K562 (cell line): Measurements from ENCODE around the gene MEF2C. TPM values are rescaled to one million over a fixed set of nuclear protein-coding genes. Genes with fewer than 3 reads are reported as not detected.

Experiments used
- CEBPZ ChIP-seq: fragments of 150-350 bp; IDR thresholded peaks from 2 replicates; pipeline ENCODE4 v1.6.1; 2014; ENCODE audit warnings: low read depth, mild to moderate bottlenecking, low read length, borderline replicate concordance
- CREB1 ChIP-seq, 2 experiments: sonication (generic) in 1 of 2; formaldehyde crosslinking in 1 of 2; IDR thresholded peaks; 2 replicates each; pipeline versions ENCODE4 v1.6.1 to v1.8.0; 2012 to 2022; ENCODE audit warnings: inconsistent platforms in 1 of 2, mild to moderate bottlenecking in 1 of 2, missing genetic modification reagents in 1 of 2, moderate library complexity in 1 of 2
- HNRNPLL ChIP-seq: fragments of 200-400 bp; formaldehyde crosslinking; IDR thresholded peaks from 2 replicates; pipeline ENCODE4 v1.6.1; 2017; ENCODE audit warnings: low read length, low read depth, mild to moderate bottlenecking; ENCODE audit not compliant: poor library complexity, severe bottlenecking
- NR2C2 ChIP-seq, 2 experiments: fragments of 200-800 bp in 1 of 2; sonication (Bioruptor generic) in 1 of 2; sonication (generic) in 1 of 2; formaldehyde crosslinking in 1 of 2; IDR thresholded peaks; 2 replicates each; pipeline versions ENCODE4 v1.6.1 to v1.8.0; 2016 to 2022; ENCODE audit warnings: mild to moderate bottlenecking in 1 of 2, missing compliant biosample characterization in 1 of 2, missing genetic modification characterization in 1 of 2, missing genetic modification reagents in 1 of 2
- SREBF2 ChIP-seq: sonication (generic); formaldehyde crosslinking; IDR thresholded peaks from 2 replicates; pipeline ENCODE4 v1.4.0; 2020; ENCODE audit warnings: mild to moderate bottlenecking, missing genetic modification reagents
- ZNF609 ChIP-seq: sonication (generic); formaldehyde crosslinking; IDR thresholded peaks from 2 replicates; pipeline ENCODE4 v1.8.1; 2023; ENCODE audit warnings: missing genetic modification reagents, mild to moderate bottlenecking, borderline replicate concordance
- polyA plus RNA-seq, 8 experiments: library from polyadenylated mRNA; depleted of rRNA in 4 of 8; stranded (reverse) in 5 of 8; unstranded in 3 of 8; fragments of >200 nt; fragmentation: Nextera tagmentation in 2 of 8; fragmentation: Illumina TruSeq in 1 of 8; extraction: Ambion mirVana in 2 of 8; extraction: Trizol in 1 of 8; gene quantifications; 2 replicates each; pipeline versions ENCODE4 v1.2.1 to v1.2.3, GENCODE V29; 2011 to 2014; ENCODE audit warnings: inconsistent platforms in 1 of 8, missing spikeins in 1 of 8
- total RNA-seq, 7 experiments: library from RNA; depleted of rRNA in 6 of 7; stranded (reverse); fragments of >200 nt in 6 of 7; fragmentation: Illumina TruSeq in 2 of 7; extraction: Trizol in 2 of 7; gene quantifications; 2 replicates each; pipeline versions ENCODE4 v1.2.1 to v1.2.3, GENCODE V29; 2011 to 2021; ENCODE audit warnings: low replicate concordance in 1 of 7

The MEF2C gene
- total and polyA plus RNA-seq, 9 of the 15 experiments (the other 6 are each of a cell fraction or from before 2014, with no cell fraction given) = 25.1 to 67.8 (median 58.3) TPM

- TF ChIP-seq HNRNPLL = no peak
- TF ChIP-seq CREB1 (IDR thresholded peaks at IDR 0.05) = peak; percentile 68; the same call in 1 of the 2 replicates
- no peak for TF ChIP-seq CREB1 (CRISPR knock-in tag; IDR thresholded peaks at IDR 0.05)
- no peak for TF ChIP-seq CEBPZ
- no peak for TF ChIP-seq SREBF2
- TF ChIP-seq ZNF609 (CRISPR knock-in tag) = no peak
- TF ChIP-seq NR2C2 (CRISPR knock-in tag; IDR thresholded peaks at IDR 0.05) = no peak
- TF ChIP-seq NR2C2 (tag; IDR thresholded peaks at IDR 0.05) = peak; percentile 39; the same call in 1 of the 2 replicates
Measured at GRCh38 chr5:88675708-88676636, 207.0 kb downstream of the MEF2C start (continued).
